OCI-LY1 (cell line): Measurements from ENCODE around the gene UGCG.

Source experiments
- CTCF ChIP-seq: fragments of 200-600 bp; sonication (generic), shearing (Covaris generic); IDR thresholded peaks from 2 replicates; pipeline ENCODE4 v1.5.1; 2017; ENCODE audit warnings: mild to moderate bottlenecking, antibody characterized with exemption, low read length, moderate library complexity, mixed read lengths
- EZH2 ChIP-seq: fragments of 200-600 bp; sonication (generic), shearing (Covaris generic); IDR thresholded peaks from 2 replicates; pipeline ENCODE4 v1.8.0; 2017; ENCODE audit warnings: borderline replicate concordance, mixed run types, mild to moderate bottlenecking, antibody characterized with exemption, low read length, moderate library complexity, mixed read lengths

GRCh38 chr9:111917980-111918379 lies 21.4 kb downstream of the UGCG start:
- TF ChIP-seq CTCF, result no peak
- TF ChIP-seq EZH2, result no peak
